GM19438 (cell line): ENCODE results near the gene EYS.

ENCODE experiments used
- ATAC-seq: cut with Tn5 transposase; IDR thresholded peaks from one replicate; pipeline ENCODE4 v1.9.1; 2021; ENCODE audit warnings: low read depth; ENCODE audit not compliant: unreplicated experiment

The EYS gene

GRCh38 chr6:64681416-64682160 lies 1025.4 kb downstream of the EYS start:
- ATAC-seq = no peak

GRCh38 chr6:64680446-64680845 lies 1026.6 kb downstream of the EYS start:
- no peak for ATAC-seq

GRCh38 chr6:64679416-64679815 lies 1027.6 kb downstream of the EYS start:
- no peak for ATAC-seq

GRCh38 chr6:64672651-64673050 lies 1034.4 kb downstream of the EYS start:
- no peak for ATAC-seq

GRCh38 chr6:64672131-64672530 lies 1034.9 kb downstream of the EYS start:
- no peak for ATAC-seq

- ATAC-seq = no peak
Measured at GRCh38 chr6:64665137-64665536, 1041.9 kb downstream of the EYS start.

- no peak for ATAC-seq
Measured at GRCh38 chr6:64664480-64664879, 1042.5 kb downstream of the EYS start.

- no peak for ATAC-seq
Measured at GRCh38 chr6:64644024-64644423, 1063.0 kb downstream of the EYS start.

GRCh38 chr6:64630901-64631300 lies 1076.1 kb downstream of the EYS start:
- ATAC-seq = no peak

GRCh38 chr6:64622944-64623343 lies 1084.1 kb downstream of the EYS start:
- no peak for ATAC-seq

GRCh38 chr6:64602993-64603392 lies 1104.0 kb downstream of the EYS start:
- no peak for ATAC-seq

- ATAC-seq = no peak
Measured at GRCh38 chr6:64591676-64592036, 1115.4 kb downstream of the EYS start.

- ATAC-seq = no peak
Measured at GRCh38 chr6:64590965-64591675, 1115.9 kb downstream of the EYS start.

GRCh38 chr6:64589961-64590360 lies 1117.1 kb downstream of the EYS start:
- ATAC-seq = no peak

GRCh38 chr6:64580346-64580745 lies 1126.7 kb downstream of the EYS start:
- no peak for ATAC-seq

- no peak for ATAC-seq
Measured at GRCh38 chr6:64553249-64553786, 1153.7 kb downstream of the EYS start.

- ATAC-seq = no peak
Measured at GRCh38 chr6:64547594-64548268, 1159.3 kb downstream of the EYS start.

GRCh38 chr6:64539917-64540316 lies 1167.1 kb downstream of the EYS start:
- ATAC-seq = no peak

- no peak for ATAC-seq
Measured at GRCh38 chr6:64538722-64539121, 1168.3 kb downstream of the EYS start.

- no peak for ATAC-seq
Measured at GRCh38 chr6:64527899-64528298, 1179.1 kb downstream of the EYS start.

GRCh38 chr6:64522859-64523258 lies 1184.2 kb downstream of the EYS start:
- ATAC-seq = no peak
